DOHH2 (cell line): Measurements from ENCODE around the gene RFX6.

Experiments
- H3F3A ChIP-seq: fragments of 200-600 bp; sonication (generic), shearing (Covaris generic); 2 replicates; pipeline ENCODE4 v1.6.0; 2016; ENCODE audit warnings: antibody characterized with exemption, mild to moderate bottlenecking; ENCODE audit not compliant: control insufficient read depth, insufficient read depth
- H3K27ac ChIP-seq: fragments of 200-600 bp; sonication (generic); 2 replicates; pipeline ENCODE4 v1.5.1; 2014; ENCODE audit warnings: low read depth, mild to moderate bottlenecking, low read length, moderate library complexity
- H3K27me3 ChIP-seq: fragments of 200-600 bp; sonication (generic); 2 replicates; pipeline ENCODE4 v1.6.1; 2014; ENCODE audit warnings: mild to moderate bottlenecking, low read length, mixed read lengths; ENCODE audit not compliant: control insufficient read depth
- H3K36me3 ChIP-seq: fragments of 200-600 bp; sonication (generic); 2 replicates; pipeline ENCODE4 v1.6.1; 2014; ENCODE audit warnings: mild to moderate bottlenecking, low read length, moderate library complexity, mixed read lengths; ENCODE audit not compliant: control insufficient read depth
- H3K4me1 ChIP-seq: fragments of 200-600 bp; sonication (generic); 2 replicates; pipeline ENCODE4 v1.6.1; 2014; ENCODE audit warnings: mild to moderate bottlenecking, low read length, mixed read lengths; ENCODE audit not compliant: control insufficient read depth
- H3K4me2 ChIP-seq: fragments of 200-600 bp; sonication (generic); 2 replicates; pipeline ENCODE4 v1.6.0; 2014; ENCODE audit warnings: mild to moderate bottlenecking, low read length, moderate library complexity
- H3K4me3 ChIP-seq: fragments of 200-600 bp; sonication (generic); 2 replicates; pipeline ENCODE4 v1.5.1; 2014; ENCODE audit warnings: mild to moderate bottlenecking, low read length, mixed read lengths
- H3K79me2 ChIP-seq: fragments of 200-600 bp; sonication (generic); 2 replicates; pipeline ENCODE4 v1.6.1; 2014; ENCODE audit warnings: mild to moderate bottlenecking, low read length, mixed read lengths; ENCODE audit not compliant: control insufficient read depth
- H3K9me2 ChIP-seq: fragments of 200-600 bp; sonication (generic); replicated peaks from 2 replicates; pipeline ENCODE4 v1.6.1; 2014; ENCODE audit warnings: mild to moderate bottlenecking, low read length, mixed read lengths; ENCODE audit not compliant: control insufficient read depth
- H3K9me3 ChIP-seq: fragments of 200-600 bp; sonication (generic); 2 replicates; pipeline ENCODE4 v1.6.1; 2014; ENCODE audit warnings: antibody characterized with exemption, low read length, mixed read lengths; ENCODE audit not compliant: control insufficient read depth, insufficient read depth
- H4K20me1 ChIP-seq: fragments of 200-600 bp; sonication (generic); 2 replicates; pipeline ENCODE4 v1.6.0; 2014; ENCODE audit warnings: low read depth, mild to moderate bottlenecking, antibody characterized with exemption, low read length, moderate library complexity; ENCODE audit not compliant: control insufficient read depth, insufficient read depth
- CTCF ChIP-seq: fragments of 200-600 bp; sonication (generic); IDR thresholded peaks from one replicate; pipeline ENCODE4 v1.5.1; 2014; ENCODE audit warnings: antibody characterized with exemption, mild to moderate bottlenecking, low read depth, low read length; ENCODE audit not compliant: poor library complexity, severe bottlenecking
- EZH2phosphoT487 ChIP-seq: fragments of 200-600 bp; sonication (generic); IDR thresholded peaks from 2 replicates; pipeline ENCODE4 v1.6.1; 2017; ENCODE audit warnings: borderline replicate concordance, mild to moderate bottlenecking, antibody characterized with exemption, low read length, moderate library complexity, mixed read lengths

The RFX6 gene

GRCh38 chr6:116945809-116946208 is 68.8 kb downstream of the RFX6 start:
- TF ChIP-seq CTCF (no peak), EZH2phosphoT487 (no peak)
- Histone ChIP-seq H3K9me3 (no peaks in the 10 kb centered on the region), H3K9me2 (no peaks in the 10 kb centered on the region), H3K4me2 (no peak overlapping the region), H3K27ac (no peak overlapping the region), H3K36me3 (no peaks in the 10 kb centered on the region), H3K4me3 (no peak overlapping the region), H3K4me1 (no peaks in the 10 kb centered on the region), H3K79me2 (no peaks in the 10 kb centered on the region), H3K27me3 (peaks cover 2% of the 10 kb centered on the region; the same call in 1 of the 2 replicates), H4K20me1 (no peaks in the 10 kb centered on the region), H3F3A (no peaks in the 10 kb centered on the region)

- no peaks in the 10 kb centered on the region for H4K20me1 ChIP-seq
- H3K9me2 ChIP-seq: no peaks in the 10 kb centered on the region
- no peak overlapping the region for H3K4me2 ChIP-seq
- TF ChIP-seq CTCF (no peak), EZH2phosphoT487 (no peak)
- H3K9me3 ChIP-seq: no peaks in the 10 kb centered on the region
- no peaks in the 10 kb centered on the region for H3K4me1 ChIP-seq
- no peak overlapping the region for H3K27ac ChIP-seq
- H3K36me3 ChIP-seq: no peaks in the 10 kb centered on the region
- no peaks in the 10 kb centered on the region for H3K79me2 ChIP-seq
- peaks cover 2% of the 10 kb centered on the region; the same call in 1 of the 2 replicates for H3K27me3 ChIP-seq
- no peak overlapping the region for H3K4me3 ChIP-seq
- H3F3A ChIP-seq: no peaks in the 10 kb centered on the region
Measured at GRCh38 chr6:116948533-116949304, 71.7 kb downstream of the RFX6 start.

GRCh38 chr6:116949964-116950363 is 72.9 kb downstream of the RFX6 start:
- Histone ChIP-seq H3K9me3 (no peaks in the 10 kb centered on the region), H3F3A (no peaks in the 10 kb centered on the region), H3K27ac (no peak overlapping the region), H3K27me3 (peaks cover 2% of the 10 kb centered on the region; the same call in 1 of the 2 replicates), H3K4me1 (no peaks in the 10 kb centered on the region), H4K20me1 (no peaks in the 10 kb centered on the region), H3K9me2 (no peaks in the 10 kb centered on the region), H3K4me3 (no peak overlapping the region), H3K4me2 (no peak overlapping the region), H3K36me3 (no peaks in the 10 kb centered on the region), H3K79me2 (no peaks in the 10 kb centered on the region)
- no peak for TF ChIP-seq CTCF
- no peak for TF ChIP-seq EZH2phosphoT487
